K562 treated with DMSO at 1 percent for 24 hours (cell line): Measurements from ENCODE around the gene PDZD11. TPM values are rescaled to one million over a fixed set of nuclear protein-coding genes. Genes with fewer than 3 reads are reported as not detected.

Experiments used
- total RNA-seq: library from RNA; unstranded; fragments of 300-600 nt; gene quantifications from 2 replicates; pipeline ENCODE4 v1.2.3, GENCODE V29; 2022; ENCODE audit warnings: low read depth; ENCODE audit not compliant: insufficient read depth

PDZD11 gene, protein sequence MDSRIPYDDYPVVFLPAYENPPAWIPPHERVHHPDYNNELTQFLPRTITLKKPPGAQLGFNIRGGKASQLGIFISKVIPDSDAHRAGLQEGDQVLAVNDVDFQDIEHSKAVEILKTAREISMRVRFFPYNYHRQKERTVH
- total RNA-seq, result 43.2 and 43.4 TPM in 2 replicates

DNA sequence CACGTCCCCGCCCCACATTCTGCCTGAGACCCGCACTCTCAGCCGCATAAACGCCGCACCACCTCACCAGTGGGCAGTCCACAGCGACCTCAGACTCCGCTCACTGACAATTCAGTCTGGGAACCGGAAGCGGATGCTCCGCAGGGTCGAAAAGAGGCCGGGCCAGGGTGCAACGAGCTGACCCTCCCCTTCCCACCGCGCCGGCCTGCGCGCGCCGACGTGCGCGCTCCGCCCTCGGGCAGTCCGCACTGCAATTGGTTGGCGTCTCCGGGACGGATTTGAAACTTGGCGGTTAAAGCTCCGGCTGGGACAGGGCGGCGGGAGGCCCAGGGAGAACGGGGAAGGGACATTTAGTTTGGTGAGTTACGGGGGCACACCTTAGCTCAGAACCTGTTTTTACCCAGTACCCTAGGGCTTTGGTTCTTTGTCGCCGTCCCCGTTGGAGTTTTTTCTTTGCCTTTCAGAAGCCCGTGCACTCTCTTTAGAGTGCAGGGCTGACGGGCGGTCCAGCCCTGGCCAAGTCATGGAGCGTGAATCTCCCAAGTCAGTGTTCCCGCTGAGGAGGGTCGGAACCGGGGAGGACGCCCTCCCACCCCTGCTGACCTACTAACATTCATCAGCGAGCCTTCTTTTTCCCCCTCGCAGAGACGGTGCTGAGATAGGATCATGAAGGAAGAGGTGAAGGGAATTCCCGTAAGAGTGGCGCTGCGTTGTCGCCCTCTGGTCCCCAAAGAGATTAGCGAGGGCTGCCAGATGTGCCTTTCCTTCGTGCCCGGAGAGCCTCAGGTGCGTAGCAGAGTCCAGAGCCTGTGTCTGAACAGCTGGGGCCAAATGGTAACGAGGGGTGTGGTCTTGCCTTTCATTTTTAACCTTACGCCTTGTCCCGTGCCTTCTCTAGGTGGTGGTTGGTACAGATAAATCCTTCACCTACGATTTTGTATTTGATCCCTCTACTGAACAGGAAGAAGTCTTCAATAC lies at the start of gene PDZD11, which contains the start of gene KIF4A:
Gene PDZD11 (minus strand): TSS at position 135 of the 978 bp plus-strand sequence. CDS start 586 bp downstream, outside the sequence.
Gene KIF4A (plus strand): TSS at position 312 of the 978 bp plus-strand sequence. CDS start 355 bp downstream, at position 667.

DNA sequence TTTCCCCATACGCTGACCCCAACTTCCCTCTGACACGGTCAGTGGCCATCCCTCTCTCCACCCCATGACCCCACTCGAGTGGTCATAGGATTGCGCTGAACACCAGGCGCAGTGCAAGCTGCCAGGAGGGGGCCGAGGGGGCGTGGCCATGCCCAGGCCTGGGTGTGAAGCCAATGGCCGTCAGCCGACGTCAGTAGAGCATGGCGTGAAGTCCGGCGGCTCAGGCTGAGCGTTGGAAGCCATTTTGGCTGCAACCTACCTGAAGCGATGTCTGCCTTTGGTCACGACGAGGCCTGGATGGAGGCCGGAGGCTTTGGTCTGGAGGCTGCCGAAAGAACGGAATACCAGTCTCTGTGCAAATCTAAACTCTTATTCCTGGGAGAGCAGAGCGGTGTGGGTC lies 7.8 kb downstream of the PDZD11 start, which contains the start of gene RAB41:
Gene RAB41 (plus strand): TSS at position 222 of the 400 bp plus-strand sequence. CDS start 46 bp downstream, at position 268.

DNA sequence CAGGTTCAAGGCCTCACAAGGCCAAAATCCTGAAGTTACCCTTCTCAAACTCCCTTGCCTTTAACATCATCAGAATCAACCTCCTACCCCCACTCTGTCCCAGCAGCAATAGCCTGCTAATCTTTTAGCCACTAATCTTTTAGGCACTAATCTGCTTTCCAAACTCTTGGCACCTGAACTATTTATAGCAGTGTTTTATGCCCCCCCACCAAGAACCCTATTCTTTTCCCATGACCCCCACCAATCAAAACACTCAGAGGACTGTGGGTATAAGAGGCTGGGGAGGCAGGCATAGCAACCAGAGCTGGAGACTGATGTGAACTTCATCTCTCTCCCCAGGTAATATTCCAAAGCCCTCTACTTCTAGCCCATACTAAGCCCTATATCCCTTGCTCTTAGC lies 21.7 kb downstream of the PDZD11 start, which contains the start of gene ARR3:
Gene ARR3 (plus strand): TSS at position 301 of the 400 bp plus-strand sequence. CDS start 1,052 bp downstream, outside the sequence.

DNA sequence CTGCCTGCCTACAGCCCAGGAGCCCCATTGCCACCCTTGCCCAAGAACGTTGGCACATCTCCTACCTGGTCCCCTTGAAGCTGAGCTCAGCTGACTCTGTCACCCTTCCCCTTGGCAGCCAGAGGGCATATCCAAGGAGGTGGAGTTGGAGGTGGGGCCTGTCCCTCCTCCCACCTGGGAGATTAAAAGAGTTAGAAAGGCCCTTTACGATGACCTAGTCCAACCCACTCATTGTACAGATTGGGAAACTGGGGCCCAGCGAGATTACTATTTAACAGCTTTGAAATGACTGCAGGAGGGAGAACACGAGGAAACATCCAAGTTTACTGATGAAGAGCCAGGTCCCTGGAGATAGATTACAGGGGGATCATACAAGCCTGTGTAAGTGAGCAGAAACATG lies 29.6 kb downstream of the PDZD11 start, which contains the start of gene P2RY4:
Gene P2RY4 (minus strand): TSS at position 101 of the 400 bp plus-strand sequence. CDS start 580 bp downstream, outside the sequence.

Other genes with a start within 250 kb of the PDZD11 start
- not detected in 2 replicates for gene AWAT2, start 240.0 kb downstream of the PDZD11 start, total RNA-seq
- 1.2 and 1.3 TPM in 2 replicates for gene OTUD6A, start 227.5 kb downstream of the PDZD11 start, total RNA-seq
- 73.1 and 74.3 TPM in 2 replicates for gene IGBP1, start 156.5 kb downstream of the PDZD11 start, total RNA-seq
- not detected in 2 replicates for gene DGAT2L6, start 112.4 kb downstream of the PDZD11 start, total RNA-seq
- not detected in 2 replicates for gene AWAT1, start 55.3 kb downstream of the PDZD11 start, total RNA-seq
- gene P2RY4, start 29.7 kb downstream of the PDZD11 start, total RNA-seq, result not detected in 2 replicates
- not detected in 2 replicates for gene ARR3, start 21.6 kb downstream of the PDZD11 start, total RNA-seq
- not detected in 2 replicates for gene RAB41, start 7.8 kb downstream of the PDZD11 start, total RNA-seq
- gene KIF4A, start 177 bp upstream of the PDZD11 start, total RNA-seq, result 32.7 and 41.8 TPM in 2 replicates
- 0.23 TPM in 1 of 2 replicates, not detected in the other for gene GDPD2, start 133.4 kb upstream of the PDZD11 start, total RNA-seq
- 4.8 and 8.4 TPM in 2 replicates for gene DLG3, start 154.9 kb upstream of the PDZD11 start, total RNA-seq